Stimulated activated CD4-positive, alpha-beta T cell treated with anti-CD3 and anti-CD28 coated beads, Interleukin-1b, Interleukin-23, amount 100 ng/mL, for 1 hour (primary cell): Measurements from ENCODE around the gene LRRC45.
A peak's percentile ranks its signal among the peaks of the same experiment; 100 is the strongest.

ENCODE experiments used
- DNase-seq, 2 donors: peaks; one replicate each; pipeline ENCODE4 v3.0.0-alpha.2; 2020; ENCODE audit warnings: low read depth in 2 of 2

The LRRC45 gene

GRCh38 chr17:82019690-82020571 is 3.2 kb upstream of the LRRC45 start:
- peak in 1 of 2 donors; percentile 46 for DNase-seq

GRCh38 chr17:82020572-82021106 is 2.5 kb upstream of the LRRC45 start:
- no peak for DNase-seq

DNA sequence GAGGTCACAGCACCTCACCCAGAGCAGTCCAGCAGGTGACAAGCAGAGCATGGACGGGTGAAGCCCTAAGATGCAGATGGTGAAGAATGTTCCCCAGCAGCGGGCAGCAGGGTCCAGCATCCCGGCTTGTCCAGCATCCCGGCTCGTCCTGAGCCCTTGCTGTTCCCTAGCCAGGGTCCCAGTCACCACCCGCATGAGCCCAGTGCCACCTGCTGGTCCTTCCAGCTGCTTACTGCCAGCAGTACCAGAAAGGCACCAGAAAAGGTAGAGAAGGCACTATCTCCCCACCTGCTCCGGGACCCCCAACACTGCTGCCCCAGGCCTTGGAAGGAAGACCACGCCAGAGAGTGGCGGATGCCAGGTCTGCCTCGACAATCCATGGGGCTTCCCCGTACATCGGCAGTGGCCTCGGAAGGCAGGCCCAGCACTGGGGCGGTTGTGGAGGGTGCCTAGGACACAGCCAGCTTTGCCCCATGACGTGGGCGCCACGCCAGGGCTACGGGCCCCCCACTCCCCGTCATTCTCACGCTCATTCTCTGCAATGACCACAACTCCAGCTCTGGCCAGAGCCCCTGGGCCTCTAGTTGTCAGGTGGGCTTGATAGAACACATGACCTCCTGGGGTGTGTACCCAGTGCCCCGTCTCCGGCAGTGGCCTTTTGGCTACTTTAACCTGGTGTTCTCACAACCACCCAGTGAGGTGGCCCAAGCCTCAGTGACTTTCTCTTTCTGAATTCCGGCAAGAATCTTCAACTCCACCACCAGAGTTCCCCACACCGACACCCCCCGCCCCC is 1.8 kb upstream of the LRRC45 start:
- no peak for DNase-seq

- DNase-seq, result no peak
These were observed 1.2 kb upstream of the LRRC45 start for GRCh38 chr17:82021900-82022309.

DNA sequence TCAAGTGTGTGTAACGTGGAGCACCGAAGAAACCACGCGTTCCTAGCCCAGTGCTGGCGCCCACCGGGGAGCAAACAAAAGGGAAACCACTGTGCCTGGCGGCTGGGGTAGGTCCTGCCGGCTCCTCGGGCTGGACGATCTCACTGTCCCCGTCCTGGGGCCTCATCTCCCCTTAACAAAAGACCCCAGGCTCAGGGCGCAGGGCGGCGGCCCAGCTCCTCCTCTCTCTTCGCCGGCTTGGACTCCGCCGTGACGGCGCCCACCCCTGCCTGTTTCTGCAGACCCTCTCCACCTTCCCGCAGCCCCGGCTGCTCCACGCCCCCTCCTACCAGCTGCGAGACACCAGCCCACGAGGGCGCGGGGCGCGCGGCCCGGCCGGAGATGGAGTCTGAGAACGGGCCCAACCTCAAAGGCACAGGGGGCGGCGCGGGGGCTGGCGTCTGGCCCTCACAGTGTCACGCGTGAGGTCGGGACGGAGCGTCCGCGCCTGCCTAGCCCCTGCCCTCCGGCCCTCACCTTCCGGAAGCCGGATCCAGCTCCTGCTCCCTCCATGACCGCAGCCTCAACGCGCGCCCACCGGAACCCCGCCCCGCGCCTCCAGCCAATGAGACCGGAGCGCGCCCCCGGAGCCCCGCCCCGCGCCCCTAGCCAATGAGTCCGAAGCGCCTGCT is 660 bp upstream of the LRRC45 start, which contains the start of gene CENPX:
Gene CENPX (minus strand): TSS at position 569 of the 671 bp plus-strand sequence. CDS start 17 bp downstream, at position 552.
- DNase-seq, result no peak

GRCh38 chr17:82023447-82024241 is 539 bp downstream of the LRRC45 start:
- no peak for DNase-seq

- no peak for DNase-seq
These were observed 1.8 kb downstream of the LRRC45 start for GRCh38 chr17:82024859-82025258.

GRCh38 chr17:82025401-82026107 is 2.4 kb downstream of the LRRC45 start:
- no peak for DNase-seq

DNA sequence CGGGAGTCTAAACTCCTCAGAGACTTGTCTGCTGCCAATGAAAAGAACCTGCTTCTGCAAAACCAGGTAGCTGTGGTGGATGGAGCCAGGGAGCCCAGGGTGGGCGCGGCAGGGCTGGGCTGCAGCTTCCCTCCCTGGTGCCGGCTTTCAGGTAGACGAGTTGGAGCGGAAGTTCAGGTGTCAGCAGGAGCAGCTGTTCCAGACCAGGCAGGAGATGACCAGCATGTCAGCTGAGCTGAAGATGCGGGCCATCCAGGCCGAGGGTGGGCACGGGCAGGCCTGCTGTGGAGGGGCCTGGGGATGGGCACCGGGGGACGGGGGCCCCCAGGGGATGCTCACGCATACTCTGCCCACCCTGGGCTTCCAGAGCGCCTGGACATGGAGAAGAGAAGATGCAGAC is 5.1 kb downstream of the LRRC45 start:
- no peak for DNase-seq

GRCh38 chr17:82028966-82029365 is 5.9 kb downstream of the LRRC45 start:
- no peak for DNase-seq

DNA sequence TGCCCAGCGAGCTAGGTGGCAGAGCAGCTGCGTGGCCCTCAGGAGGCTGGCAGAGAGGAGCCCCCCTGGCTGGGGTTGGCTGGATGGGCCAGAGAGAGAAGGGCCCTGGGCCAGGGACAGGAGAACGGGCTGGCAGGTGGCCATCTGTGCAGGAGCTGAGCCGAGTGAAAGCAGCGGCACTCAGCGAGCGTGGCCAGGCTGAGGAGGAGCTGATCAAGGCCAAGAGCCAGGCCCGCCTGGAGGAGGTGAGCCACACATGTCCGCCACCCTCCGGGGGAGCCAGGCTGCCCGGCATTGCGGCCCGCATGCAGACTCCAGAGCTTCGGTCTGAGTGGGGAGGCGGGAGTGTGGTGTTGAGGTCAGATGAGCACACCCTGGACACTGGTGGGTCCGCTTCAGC is 6.3 kb downstream of the LRRC45 start:
- DNase-seq, result no peak

- DNase-seq, result no peak
These were observed 6.9 kb downstream of the LRRC45 start for GRCh38 chr17:82029990-82030469.

DNA sequence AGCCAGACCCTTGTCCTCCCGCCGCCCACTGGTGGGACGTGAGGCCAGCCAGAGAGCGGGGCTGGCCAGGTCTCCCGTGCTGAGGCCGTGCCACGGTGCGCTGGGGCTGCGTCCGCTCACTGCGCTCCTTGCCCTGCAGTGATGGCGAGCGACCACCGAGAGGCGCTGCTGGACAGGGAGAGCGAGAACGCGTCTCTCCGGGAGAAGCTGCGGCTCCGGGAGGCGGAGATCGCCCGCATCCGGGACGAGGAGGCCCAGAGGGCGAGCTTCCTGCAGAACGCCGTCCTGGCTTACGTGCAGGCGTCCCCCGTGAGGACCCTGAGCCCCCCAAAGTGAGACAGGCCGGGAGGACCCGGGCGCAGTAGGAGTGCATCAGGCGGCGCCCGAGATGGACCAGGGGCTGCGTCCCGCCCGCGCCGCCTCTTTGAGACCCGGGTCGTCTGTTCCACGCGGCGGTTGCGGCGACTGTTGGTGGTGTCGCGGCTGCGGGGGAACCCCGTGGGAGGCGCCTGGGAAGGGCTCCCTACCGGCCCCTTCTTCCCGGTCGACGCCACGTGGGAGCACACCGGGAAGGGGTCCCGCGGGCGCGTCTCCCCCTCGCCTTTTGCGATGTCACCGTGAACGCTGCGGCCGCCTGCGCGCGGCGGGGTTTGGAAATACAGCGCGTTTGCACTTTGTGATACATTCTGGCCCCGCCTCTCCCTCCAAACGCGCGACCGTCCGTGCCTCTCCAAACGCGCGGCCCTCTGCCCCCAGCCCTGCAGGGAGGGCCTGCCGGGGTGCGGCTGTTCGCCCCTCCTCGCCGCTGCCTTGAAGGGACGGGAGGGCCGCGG is 7.6 kb downstream of the LRRC45 start:
- peak; percentile 50 to 63 for DNase-seq

- DNase-seq, result no peak
These were observed 8.3 kb downstream of the LRRC45 start, which contains the start of gene RAC3 for GRCh38 chr17:82031303-82031884. TSS of gene RAC3 (plus strand) at chr17:82031678. CDS start at chr17:82031762, 84 bp downstream.

- DNase-seq, result no peak
These were observed 9.0 kb downstream of the LRRC45 start for GRCh38 chr17:82031885-82032627.

DNA sequence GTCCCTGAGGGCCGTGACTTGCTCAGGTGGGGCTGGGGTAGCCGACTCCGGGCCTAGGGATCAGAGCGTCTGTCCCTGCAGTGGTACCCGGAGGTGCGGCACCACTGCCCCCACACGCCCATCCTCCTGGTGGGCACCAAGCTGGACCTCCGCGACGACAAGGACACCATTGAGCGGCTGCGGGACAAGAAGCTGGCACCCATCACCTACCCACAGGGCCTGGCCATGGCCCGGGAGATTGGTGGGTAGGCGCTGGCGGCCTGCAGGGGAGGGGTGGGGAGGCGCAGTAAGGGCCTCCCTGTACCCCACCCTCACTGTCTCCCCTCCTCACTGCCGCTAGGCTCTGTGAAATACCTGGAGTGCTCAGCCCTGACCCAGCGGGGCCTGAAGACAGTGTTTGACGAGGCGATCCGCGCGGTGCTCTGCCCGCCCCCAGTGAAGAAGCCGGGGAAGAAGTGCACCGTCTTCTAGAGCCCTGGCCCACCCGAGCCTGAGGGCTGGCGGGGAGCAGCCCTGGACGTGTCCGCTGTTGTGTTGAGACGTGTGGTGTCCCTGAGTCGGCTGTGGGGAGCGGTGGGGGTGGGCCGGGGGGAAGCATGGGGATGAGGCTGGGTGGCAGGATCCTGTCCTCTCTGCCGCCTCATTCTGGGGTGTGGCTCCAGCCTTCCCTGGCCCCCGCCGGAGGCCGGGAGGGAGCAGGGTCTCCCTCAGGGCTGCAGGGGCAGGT is 10.4 kb downstream of the LRRC45 start:
- DNase-seq, result no peak

- DNase-seq, result no peak
These were observed 11.4 kb downstream of the LRRC45 start for GRCh38 chr17:82034371-82035011.
